HEK293T (cell line): ENCODE data around the gene TRIM2.

Source experiments
- BHLHE40 ChIP-seq: fragments of 450-650 bp; IDR thresholded peaks from 2 replicates; pipeline ENCODE4 v1.6.1; 2016; ENCODE audit warnings: mild to moderate bottlenecking, moderate library complexity, borderline replicate concordance
- ELF4 ChIP-seq: fragments of 450-650 bp; IDR thresholded peaks from 2 replicates; pipeline ENCODE4 v1.6.1; 2017; ENCODE audit warnings: antibody characterized with exemption
- FOXM1 ChIP-seq: fragments of 450-650 bp; IDR thresholded peaks from 2 replicates; pipeline ENCODE4 v1.6.1; 2017; ENCODE audit warnings: mild to moderate bottlenecking, borderline replicate concordance

DNA sequence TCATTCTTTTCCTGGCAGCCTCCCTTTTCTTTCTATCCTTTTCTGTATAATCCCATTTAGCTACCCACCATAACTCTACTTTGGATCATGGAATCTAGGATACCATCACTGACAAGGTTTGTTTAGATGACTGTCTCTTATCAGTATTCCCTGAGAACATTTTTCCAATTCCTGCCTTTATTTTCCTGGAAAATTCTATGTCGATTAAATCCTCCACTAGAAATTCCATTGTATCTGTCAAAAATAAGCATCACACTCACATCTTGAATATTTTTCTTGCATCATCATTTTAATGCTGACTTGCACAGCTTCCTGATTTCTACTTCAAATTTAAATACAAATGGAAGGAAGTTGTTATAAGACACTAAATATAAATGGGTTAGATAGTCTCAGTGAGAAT is 20.2 kb downstream of the TRIM2 start:
- no peak for TF ChIP-seq ELF4
- TF ChIP-seq BHLHE40 = no peak
- no peak for TF ChIP-seq FOXM1
